ENCODE data around the gene RSPH6A. TPM values are rescaled to one million over a fixed set of nuclear protein-coding genes. Genes with fewer than 3 reads are reported as not detected.
A peak's percentile ranks its signal among the peaks of the same experiment; 100 is the strongest.

RSPH6A gene
- total and polyA plus RNA-seq, 2 of the 13 experiments (the other 11 are each of a cell fraction or from before 2014, with no cell fraction given): 0.07 TPM; not detected in 1

DNA sequence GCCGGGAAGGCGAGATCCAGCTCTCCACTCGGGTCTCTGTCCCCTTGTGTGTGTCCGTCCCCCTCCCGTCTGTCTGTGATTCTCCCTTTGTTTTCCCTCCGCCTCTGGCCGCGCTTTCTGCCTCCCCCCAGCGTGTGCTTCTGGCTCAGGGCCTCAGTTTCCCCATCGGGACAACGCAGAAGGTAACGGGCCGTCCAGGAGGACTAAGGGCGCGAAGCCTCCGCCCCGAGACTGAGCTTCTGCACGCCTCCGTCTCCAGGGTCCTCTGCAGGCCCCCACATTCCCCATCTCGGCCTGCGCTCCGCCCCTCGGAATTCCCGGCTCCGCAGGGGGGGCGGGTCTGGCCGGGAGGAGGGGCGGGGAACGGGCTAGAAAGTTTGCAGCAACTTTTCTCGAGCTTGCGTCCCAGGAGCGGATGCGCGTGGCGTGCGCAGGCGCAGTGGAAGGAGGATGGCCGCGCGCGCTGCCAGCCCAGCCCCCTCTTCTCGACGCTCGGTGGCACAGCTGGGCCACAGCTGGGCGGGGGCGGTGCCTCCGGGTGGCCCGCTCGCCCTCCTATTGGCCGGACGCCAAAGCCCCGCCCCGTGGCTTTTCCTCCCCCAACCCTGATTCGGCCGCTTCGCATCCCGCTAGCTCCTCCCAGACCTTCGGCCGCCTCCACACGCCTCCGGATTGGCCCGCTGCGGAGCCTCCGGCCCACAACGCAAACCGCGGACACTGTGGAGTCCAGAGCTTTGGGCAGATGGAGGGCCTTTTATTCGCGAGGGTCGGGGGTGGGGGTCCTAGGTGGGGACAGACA lies 45.9 kb downstream of the RSPH6A start, which contains the start of gene SIX5 (continued):
- TF ChIP-seq, protein P1, sequence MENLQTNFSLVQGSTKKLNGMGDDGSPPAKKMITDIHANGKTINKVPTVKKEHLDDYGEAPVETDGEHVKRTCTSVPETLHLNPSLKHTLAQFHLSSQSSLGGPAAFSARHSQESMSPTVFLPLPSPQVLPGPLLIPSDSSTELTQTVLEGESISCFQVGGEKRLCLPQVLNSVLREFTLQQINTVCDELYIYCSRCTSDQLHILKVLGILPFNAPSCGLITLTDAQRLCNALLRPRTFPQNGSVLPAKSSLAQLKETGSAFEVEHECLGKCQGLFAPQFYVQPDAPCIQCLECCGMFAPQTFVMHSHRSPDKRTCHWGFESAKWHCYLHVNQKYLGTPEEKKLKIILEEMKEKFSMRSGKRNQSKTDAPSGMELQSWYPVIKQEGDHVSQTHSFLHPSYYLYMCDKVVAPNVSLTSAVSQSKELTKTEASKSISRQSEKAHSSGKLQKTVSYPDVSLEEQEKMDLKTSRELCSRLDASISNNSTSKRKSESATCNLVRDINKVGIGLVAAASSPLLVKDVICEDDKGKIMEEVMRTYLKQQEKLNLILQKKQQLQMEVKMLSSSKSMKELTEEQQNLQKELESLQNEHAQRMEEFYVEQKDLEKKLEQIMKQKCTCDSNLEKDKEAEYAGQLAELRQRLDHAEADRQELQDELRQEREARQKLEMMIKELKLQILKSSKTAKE (CRISPR knock-in tag; IDR thresholded peaks at IDR 0.05; ENCODE audit: borderline replicate concordance): peak; percentile 74
- TF ChIP-seq ZBTB38 (CRISPR knock-in tag; IDR thresholded peaks at IDR 0.05): peak; percentile 44; the same call in 1 of the 2 replicates
- peak; percentile 43 for TF ChIP-seq XRCC5 (optimal IDR thresholded peaks at IDR 0.05; ENCODE audit: low read length)
- TF ChIP-seq ONECUT2 (CRISPR knock-in tag; IDR thresholded peaks at IDR 0.05): no peak
- TF ChIP-seq, protein P2, sequence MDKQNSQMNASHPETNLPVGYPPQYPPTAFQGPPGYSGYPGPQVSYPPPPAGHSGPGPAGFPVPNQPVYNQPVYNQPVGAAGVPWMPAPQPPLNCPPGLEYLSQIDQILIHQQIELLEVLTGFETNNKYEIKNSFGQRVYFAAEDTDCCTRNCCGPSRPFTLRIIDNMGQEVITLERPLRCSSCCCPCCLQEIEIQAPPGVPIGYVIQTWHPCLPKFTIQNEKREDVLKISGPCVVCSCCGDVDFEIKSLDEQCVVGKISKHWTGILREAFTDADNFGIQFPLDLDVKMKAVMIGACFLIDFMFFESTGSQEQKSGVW (CRISPR knock-in tag; IDR thresholded peaks at IDR 0.05; ENCODE audit: borderline replicate concordance): no peak
- TF ChIP-seq ZFP1 (CRISPR knock-in tag; IDR thresholded peaks at IDR 0.05): no peak
- peak; percentile 42 for TF ChIP-seq TBL1XR1 (IDR thresholded peaks at IDR 0.05; ENCODE audit: borderline replicate concordance, low read length, partially characterized antibody)
- no peak for TF ChIP-seq MTA3 (CRISPR knock-in tag; IDR thresholded peaks at IDR 0.05)
- TF ChIP-seq GATA4 (IDR thresholded peaks at IDR 0.05; ENCODE audit: borderline replicate concordance, low read depth): peak; percentile 66; the same call in 1 of the 2 replicates
- no peak for TF ChIP-seq NFRKB (IDR thresholded peaks at IDR 0.05)
- no peak for TF ChIP-seq SNAPC2 (CRISPR knock-in tag; IDR thresholded peaks at IDR 0.05)
- peak; percentile 26; the same call in 1 of the 2 replicates for TF ChIP-seq RARA (CRISPR knock-in tag; IDR thresholded peaks at IDR 0.05)
- peak; percentile 100 for TF ChIP-seq HNRNPLL (IDR thresholded peaks at IDR 0.05; ENCODE audit: low read depth, low read length, poor library complexity, severe bottlenecking)
- TF ChIP-seq RFX3 (CRISPR knock-in tag; IDR thresholded peaks at IDR 0.05): no peak
- peak; percentile 59 for TF ChIP-seq CBX1 (IDR thresholded peaks at IDR 0.05; ENCODE audit: low read depth)
- TF ChIP-seq, protein P3, sequence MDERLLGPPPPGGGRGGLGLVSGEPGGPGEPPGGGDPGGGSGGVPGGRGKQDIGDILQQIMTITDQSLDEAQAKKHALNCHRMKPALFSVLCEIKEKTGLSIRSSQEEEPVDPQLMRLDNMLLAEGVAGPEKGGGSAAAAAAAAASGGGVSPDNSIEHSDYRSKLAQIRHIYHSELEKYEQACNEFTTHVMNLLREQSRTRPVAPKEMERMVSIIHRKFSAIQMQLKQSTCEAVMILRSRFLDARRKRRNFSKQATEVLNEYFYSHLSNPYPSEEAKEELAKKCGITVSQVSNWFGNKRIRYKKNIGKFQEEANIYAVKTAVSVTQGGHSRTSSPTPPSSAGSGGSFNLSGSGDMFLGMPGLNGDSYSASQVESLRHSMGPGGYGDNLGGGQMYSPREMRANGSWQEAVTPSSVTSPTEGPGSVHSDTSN (CRISPR knock-in tag; IDR thresholded peaks at IDR 0.05): no peak
- TF ChIP-seq ZSCAN21 (CRISPR knock-in tag; IDR thresholded peaks at IDR 0.05; ENCODE audit: borderline replicate concordance): peak; percentile 55; the same call in 1 of the 2 replicates
- no peak; the same call in 1 of the 2 replicates for TF ChIP-seq ZNF337 (CRISPR knock-in tag; IDR thresholded peaks at IDR 0.05; ENCODE audit: borderline replicate concordance, low read depth)
- no peak for TF ChIP-seq ZNF33B (CRISPR knock-in tag; IDR thresholded peaks at IDR 0.05)
- 0 out of 2 replicates have a peak, but pooled peaks have one; percentile 42 for TF ChIP-seq SMAD3 (CRISPR knock-in tag; IDR thresholded peaks at IDR 0.05)
- no peak for TF ChIP-seq ZNF510 (CRISPR knock-in tag; IDR thresholded peaks at IDR 0.05; ENCODE audit: low read depth)
- TF ChIP-seq, protein P4, sequence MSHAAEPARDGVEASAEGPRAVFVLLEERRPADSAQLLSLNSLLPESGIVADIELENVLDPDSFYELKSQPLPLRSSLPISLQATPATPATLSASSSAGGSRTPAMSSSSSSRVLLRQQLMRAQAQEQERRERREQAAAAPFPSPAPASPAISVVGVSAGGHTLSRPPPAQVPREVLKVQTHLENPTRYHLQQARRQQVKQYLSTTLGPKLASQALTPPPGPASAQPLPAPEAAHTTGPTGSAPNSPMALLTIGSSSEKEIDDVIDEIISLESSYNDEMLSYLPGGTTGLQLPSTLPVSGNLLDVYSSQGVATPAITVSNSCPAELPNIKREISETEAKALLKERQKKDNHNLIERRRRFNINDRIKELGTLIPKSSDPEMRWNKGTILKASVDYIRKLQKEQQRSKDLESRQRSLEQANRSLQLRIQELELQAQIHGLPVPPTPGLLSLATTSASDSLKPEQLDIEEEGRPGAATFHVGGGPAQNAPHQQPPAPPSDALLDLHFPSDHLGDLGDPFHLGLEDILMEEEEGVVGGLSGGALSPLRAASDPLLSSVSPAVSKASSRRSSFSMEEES (CRISPR knock-in tag; IDR thresholded peaks at IDR 0.05): 0 out of 2 replicates have a peak, but pooled peaks have one; percentile 51
- TF ChIP-seq, protein P5, sequence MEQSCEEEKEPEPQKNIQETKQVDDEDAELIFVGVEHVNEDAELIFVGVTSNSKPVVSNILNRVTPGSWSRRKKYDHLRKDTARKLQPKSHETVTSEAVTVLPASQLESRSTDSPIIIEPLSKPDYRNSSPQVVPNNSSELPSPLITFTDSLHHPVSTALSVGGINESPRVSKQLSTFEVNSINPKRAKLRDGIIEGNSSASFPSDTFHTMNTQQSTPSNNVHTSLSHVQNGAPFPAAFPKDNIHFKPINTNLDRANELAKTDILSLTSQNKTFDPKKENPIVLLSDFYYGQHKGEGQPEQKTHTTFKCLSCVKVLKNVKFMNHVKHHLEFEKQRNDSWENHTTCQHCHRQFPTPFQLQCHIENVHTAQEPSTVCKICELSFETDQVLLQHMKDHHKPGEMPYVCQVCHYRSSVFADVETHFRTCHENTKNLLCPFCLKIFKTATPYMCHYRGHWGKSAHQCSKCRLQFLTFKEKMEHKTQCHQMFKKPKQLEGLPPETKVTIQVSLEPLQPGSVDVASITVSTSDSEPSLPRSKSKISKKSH (CRISPR knock-in tag; IDR thresholded peaks at IDR 0.05; ENCODE audit: borderline replicate concordance): no peak; the same call in 1 of the 2 replicates

Measured in HepG2 (cell line).